Lower leg skin (tissue), 3 donors: Measurements from ENCODE around the gene GRK3.
"Not testable (repeated sequence)": the region's sequence is repeated elsewhere in the genome, so short reads cannot be mapped to it uniquely, and the experiment has no call there.

ENCODE experiments used
- CTCF ChIP-seq, 3 donors: fragments of 450-650 bp; IDR thresholded peaks; one replicate each; pipeline ENCODE4 v1.5.1; 2016; ENCODE audit warnings: antibody characterized with exemption in 3 of 3, mild to moderate bottlenecking in 3 of 3, moderate library complexity in 2 of 3
- POLR2A ChIP-seq, 2 donors: fragments of 450-650 bp; IDR thresholded peaks; one replicate each; pipeline ENCODE4 v1.6.1; 2016 to 2017; ENCODE audit warnings: antibody characterized with exemption in 2 of 2, mild to moderate bottlenecking in 1 of 2, moderate library complexity in 1 of 2

- TF ChIP-seq CTCF, POLR2A (IDR thresholded peaks at IDR 0.05): not testable (repeated sequence)
Measured at GRCh38 chr22:25614791-25615190, 50.3 kb downstream of the GRK3 start.
